H9 (cell line): ENCODE results near the gene LSG1. TPM values are rescaled to one million over a fixed set of nuclear protein-coding genes. Genes with fewer than 3 reads are reported as not detected.

Experiments used
- DNase-seq: peaks from one replicate; pipeline ENCODE4 v3.0.0-alpha.2; 2017
- H2AFZ ChIP-seq: one replicate; pipeline ENCODE4 v1.6.1; 2013; ENCODE audit warnings: mild to moderate bottlenecking, low read length, control low read depth, moderate library complexity
- H2AK5ac ChIP-seq: 2 replicates; pipeline ENCODE4 v1.6.1; 2013; ENCODE audit warnings: low read length, control low read depth, mixed read lengths; ENCODE audit not compliant: insufficient read length
- H2BK120ac ChIP-seq: one replicate; pipeline ENCODE4 v1.6.1; 2013; ENCODE audit warnings: low read depth, mild to moderate bottlenecking, low read length, control low read depth, inconsistent platforms; ENCODE audit not compliant: poor library complexity, severe bottlenecking
- H2BK12ac ChIP-seq: 2 replicates; pipeline ENCODE4 v1.6.1; 2013; ENCODE audit warnings: low read length, control low read depth, mixed read lengths, low read depth; ENCODE audit not compliant: insufficient read length
- H2BK15ac ChIP-seq: 2 replicates; pipeline ENCODE4 v1.6.1; 2013; ENCODE audit warnings: low read depth, low read length, control low read depth
- H2BK20ac ChIP-seq: one replicate; pipeline ENCODE4 v1.6.1; 2013; ENCODE audit warnings: low read depth, mild to moderate bottlenecking, low read length, control low read depth, inconsistent platforms; ENCODE audit not compliant: poor library complexity, severe bottlenecking
- H2BK5ac ChIP-seq: 2 replicates; pipeline ENCODE4 v1.6.1; 2013; ENCODE audit warnings: low read length, control low read depth, mixed read lengths; ENCODE audit not compliant: insufficient read length
- H3K14ac ChIP-seq: 2 replicates; pipeline ENCODE4 v1.6.1; 2013; ENCODE audit warnings: low read length, control low read depth; ENCODE audit not compliant: insufficient read depth
- H3K18ac ChIP-seq: 2 replicates; pipeline ENCODE4 v1.6.1; 2013; ENCODE audit warnings: low read depth, mild to moderate bottlenecking, mixed read lengths, low read length, control low read depth; ENCODE audit not compliant: insufficient read length
- H3K23ac ChIP-seq: 2 replicates; pipeline ENCODE4 v1.6.1; 2013; ENCODE audit warnings: low read length, control low read depth, mixed read lengths, low read depth; ENCODE audit not compliant: insufficient read length
- H3K23me2 ChIP-seq: 2 replicates; pipeline ENCODE4 v1.6.1; 2013; ENCODE audit warnings: low read depth, mild to moderate bottlenecking, mixed read lengths, low read length, control low read depth; ENCODE audit not compliant: insufficient read length, poor library complexity, severe bottlenecking
- H3K27ac ChIP-seq: 2 replicates; pipeline ENCODE4 v1.5.1; 2013; ENCODE audit warnings: low read length, control low read depth, mixed read lengths, low read depth; ENCODE audit not compliant: insufficient read length
- H3K27me3 ChIP-seq: 2 replicates; pipeline ENCODE4 v1.6.1; 2013; ENCODE audit warnings: low read length, control low read depth, inconsistent platforms; ENCODE audit not compliant: insufficient read depth
- H3K4ac ChIP-seq: 2 replicates; pipeline ENCODE4 v1.6.1; 2013; ENCODE audit warnings: low read depth, mild to moderate bottlenecking, control low read depth, inconsistent platforms, low read length, moderate library complexity
- H3K4me1 ChIP-seq: 2 replicates; pipeline ENCODE4 v1.6.1; 2013; ENCODE audit warnings: low read length, control low read depth, inconsistent platforms; ENCODE audit not compliant: insufficient read depth
- H3K4me2 ChIP-seq: 2 replicates; pipeline ENCODE4 v1.6.1; 2013; ENCODE audit warnings: low read length, control low read depth, mixed read lengths; ENCODE audit not compliant: insufficient read length, insufficient read depth
- H3K56ac ChIP-seq: 2 replicates; pipeline ENCODE4 v1.6.1; 2013; ENCODE audit warnings: low read depth, mild to moderate bottlenecking, mixed read lengths, low read length, control low read depth; ENCODE audit not compliant: insufficient read length
- H3K79me1 ChIP-seq: 2 replicates; pipeline ENCODE4 v1.6.1; 2013; ENCODE audit warnings: low read depth, mild to moderate bottlenecking, moderate library complexity, low read length, control low read depth, inconsistent platforms; ENCODE audit not compliant: insufficient read depth, poor library complexity, severe bottlenecking
- H3K79me2 ChIP-seq: 2 replicates; pipeline ENCODE4 v1.6.1; 2013; ENCODE audit warnings: low read length, control low read depth, inconsistent platforms; ENCODE audit not compliant: insufficient read depth
- H3K9ac ChIP-seq: 2 replicates; pipeline ENCODE4 v1.6.1; 2013; ENCODE audit warnings: low read length, control low read depth, mixed read lengths; ENCODE audit not compliant: insufficient read length; ENCODE audit errors: extremely low read depth
- H3K9me3 ChIP-seq: one replicate; pipeline ENCODE4 v1.6.1; 2013; ENCODE audit warnings: low read depth, low read length, inconsistent platforms; ENCODE audit not compliant: control insufficient read depth
- H3T11ph ChIP-seq: one replicate; pipeline ENCODE4 v1.6.1; 2013; ENCODE audit warnings: mild to moderate bottlenecking, low read length, control low read depth, inconsistent platforms
- H4K20me1 ChIP-seq: one replicate; pipeline ENCODE4 v1.6.1; 2013; ENCODE audit not compliant: control insufficient read depth, insufficient read length, insufficient read depth
- H4K5ac ChIP-seq: 2 replicates; pipeline ENCODE4 v1.6.1; 2013; ENCODE audit warnings: low read depth, mild to moderate bottlenecking, mixed read lengths, low read length, control low read depth; ENCODE audit not compliant: insufficient read length
- H4K8ac ChIP-seq: replicated peaks from 2 replicates; pipeline ENCODE4 v1.6.1; 2013; ENCODE audit warnings: low read length, control low read depth, mixed read lengths, low read depth; ENCODE audit not compliant: insufficient read length
- H4K91ac ChIP-seq: 2 replicates; pipeline ENCODE4 v1.6.1; 2013; ENCODE audit warnings: low read depth, mild to moderate bottlenecking, moderate library complexity, mixed read lengths, low read length, control low read depth; ENCODE audit not compliant: insufficient read length
- H3K27ac Mint-ChIP-seq, 3 experiments: 2 replicates in 2 of 3; 3 replicates in 1 of 3; pipeline ENCODE4 v1.8.0; 2020 to 2021; ENCODE audit warnings: mixed read lengths in 3 of 3, mild to moderate bottlenecking in 1 of 3, moderate library complexity in 1 of 3
- H3K27me3 Mint-ChIP-seq: 2 replicates; pipeline ENCODE4 v1.8.0; 2021; ENCODE audit warnings: low read depth, mild to moderate bottlenecking, moderate library complexity, mixed read lengths
- H3K36me3 Mint-ChIP-seq, 3 experiments: 2 replicates in 2 of 3; 3 replicates in 1 of 3; pipeline ENCODE4 v1.8.0; 2020 to 2021; ENCODE audit warnings: low read depth in 3 of 3, mixed read lengths in 3 of 3; ENCODE audit not compliant: insufficient read depth in 1 of 3
- H3K4me1 Mint-ChIP-seq, 2 experiments: 2 replicates each; pipeline ENCODE4 v1.8.0; 2020; ENCODE audit warnings: mixed read lengths in 2 of 2
- H3K4me3 Mint-ChIP-seq, 2 experiments: 2 replicates in 1 of 2; 3 replicates in 1 of 2; pipeline ENCODE4 v1.8.0; 2020 to 2021; ENCODE audit warnings: mild to moderate bottlenecking in 2 of 2, mixed read lengths in 2 of 2, moderate library complexity in 1 of 2
- H3K9me3 Mint-ChIP-seq, 2 experiments: 2 replicates in 1 of 2; 3 replicates in 1 of 2; pipeline ENCODE4 v1.8.0; 2020; ENCODE audit warnings: mild to moderate bottlenecking in 2 of 2, mixed read lengths in 2 of 2, moderate library complexity in 1 of 2
- CTCF ChIP-seq: fragments of 200-600 bp; sonication (generic); conservative IDR thresholded peaks from 3 replicates; pipeline ENCODE4 v1.8.0; 2021; ENCODE audit warnings: antibody characterized with exemption, mild to moderate bottlenecking
- WGBS: extraction: QIAGEN DNeasy Blood & Tissue Kit; methylation state at CpG from one replicate; pipeline ENCODE4 v1.1.7; 2013; ENCODE audit warnings: missing lambda C conversion rate, low lambda C conversion rate, mixed read lengths; ENCODE audit not compliant: insufficient read length; ENCODE audit errors: extremely low coverage; 5-methylcytosine and 5-hydroxymethylcytosine counted together
- total RNA-seq: library from RNA; stranded (reverse); gene quantifications from 2 replicates; pipeline ENCODE4 v1.2.1, GENCODE V29; 2021

The LSG1 gene
- total RNA-seq, 1 experiment from 2014 or later = 63.3 TPM

- H4K5ac ChIP-seq = no peak overlapping the region
- H2BK20ac ChIP-seq = no peak overlapping the region
- no peak for DNase-seq
- Mint-ChIP-seq H3K4me1 (peaks cover 27 to 40% of the 10 kb centered on the region in 2 experiments), H3K27ac (no peak overlapping the region), H3K36me3 (no peaks in the 10 kb centered on the region), H3K27me3 (peaks cover 53% of the 10 kb centered on the region), H3K9me3 (no peaks in the 10 kb centered on the region; a peak in 2 of 5 replicates), H3K4me3 (peak overlapping the region; percentile 72 to 92)
- H2BK120ac ChIP-seq = no peak overlapping the region
- no peak overlapping the region for H3K27ac ChIP-seq
- no peak overlapping the region for H4K8ac ChIP-seq
- H2BK15ac ChIP-seq = no peak overlapping the region
- WGBS = no CpG with 5 or more reads among the region's 29 CpGs
- TF ChIP-seq CTCF = no peak
- no peak overlapping the region for H3K56ac ChIP-seq
- no peak overlapping the region for H2BK12ac ChIP-seq
- H2BK5ac ChIP-seq = no peak overlapping the region
- no peak overlapping the region for H3K18ac ChIP-seq
- peaks cover 22% of the 10 kb centered on the region; the same call in 1 of the 2 replicates for H3K27me3 ChIP-seq
- H3K14ac ChIP-seq = peak overlapping the region; percentile 10; the same call in 1 of the 2 replicates
- no peaks in the 10 kb centered on the region for H3K9me3 ChIP-seq
- H3K23me2 ChIP-seq = peaks cover 26% of the 10 kb centered on the region
- H3K79me2 ChIP-seq = no peaks in the 10 kb centered on the region
- no peak overlapping the region for H3K9ac ChIP-seq
- no peaks in the 10 kb centered on the region for H4K20me1 ChIP-seq
- H2AK5ac ChIP-seq = no peak overlapping the region
- no peak overlapping the region for H4K91ac ChIP-seq
- no peaks in the 10 kb centered on the region for H3K4me1 ChIP-seq
- no peak overlapping the region for H3T11ph ChIP-seq
- no peaks in the 10 kb centered on the region for H3K79me1 ChIP-seq
- no peak overlapping the region for H2AFZ ChIP-seq
- no peak overlapping the region for H3K4ac ChIP-seq
- H3K23ac ChIP-seq = no peak overlapping the region
- peak overlapping the region; percentile 74 for H3K4me2 ChIP-seq
Observed at GRCh38 chr3:194686414-194686815, 14.4 kb upstream of the LSG1 start.
